Suppressor macrophage treated with lipopolysaccharide for 1 hour (primary cell): Measurements from ENCODE around the gene PI4KA.
A peak's percentile ranks its signal among the peaks of the same experiment; 100 is the strongest.

Experiments
- DNase-seq, 3 donors: peaks; one replicate each; pipeline ENCODE4 v3.0.0-alpha.2; 2020 to 2022

Gene PI4KA

GRCh38 chr22:20815477-20816050 lies 43.0 kb downstream of the PI4KA start:
- no peak for DNase-seq

- DNase-seq, result no peak
Measured at GRCh38 chr22:20814221-20814808, 44.3 kb downstream of the PI4KA start.

- DNase-seq, result no peak
Measured at GRCh38 chr22:20813056-20813455, 45.6 kb downstream of the PI4KA start.

- no peak for DNase-seq
Measured at GRCh38 chr22:20811971-20812660, 46.5 kb downstream of the PI4KA start.

- DNase-seq, result no peak
Measured at GRCh38 chr22:20811171-20811570, 47.4 kb downstream of the PI4KA start.

GRCh38 chr22:20810645-20811044 lies 48.0 kb downstream of the PI4KA start:
- no peak for DNase-seq

- no peak for DNase-seq
Measured at GRCh38 chr22:20809538-20810185, 48.9 kb downstream of the PI4KA start.

- DNase-seq, result no peak
Measured at GRCh38 chr22:20808844-20809243, 49.8 kb downstream of the PI4KA start.

GRCh38 chr22:20807315-20807752 lies 51.3 kb downstream of the PI4KA start:
- DNase-seq, result peak; percentile 21 to 49 (median 28)

GRCh38 chr22:20805972-20806471 lies 52.6 kb downstream of the PI4KA start:
- no peak for DNase-seq

GRCh38 chr22:20804650-20805049 lies 54.0 kb downstream of the PI4KA start:
- DNase-seq, result no peak

GRCh38 chr22:20803696-20804324 lies 54.8 kb downstream of the PI4KA start:
- DNase-seq, result peak in 1 of 3 donors; percentile 26

- DNase-seq, result no peak
Measured at GRCh38 chr22:20802922-20803553, 55.6 kb downstream of the PI4KA start.

GRCh38 chr22:20802452-20802851 lies 56.2 kb downstream of the PI4KA start:
- DNase-seq, result no peak

- no peak for DNase-seq
Measured at GRCh38 chr22:20799449-20799848, 59.2 kb downstream of the PI4KA start.

- no peak for DNase-seq
Measured at GRCh38 chr22:20798974-20799373, 59.6 kb downstream of the PI4KA start.

- DNase-seq, result no peak
Measured at GRCh38 chr22:20798218-20798617, 60.4 kb downstream of the PI4KA start.

GRCh38 chr22:20796731-20797130 lies 61.9 kb downstream of the PI4KA start:
- DNase-seq, result no peak

- DNase-seq, result no peak
Measured at GRCh38 chr22:20794650-20795413, 63.8 kb downstream of the PI4KA start.

- DNase-seq, result no peak
Measured at GRCh38 chr22:20793748-20794649, 64.6 kb downstream of the PI4KA start.
